ENCODE results near the gene ATP6V0A1. TPM values are rescaled to one million over a fixed set of nuclear protein-coding genes. Genes with fewer than 3 reads are reported as not detected.

Gene ATP6V0A1
- total RNA-seq, 1 donor from 2014 or later: 90.5 TPM

DNA sequence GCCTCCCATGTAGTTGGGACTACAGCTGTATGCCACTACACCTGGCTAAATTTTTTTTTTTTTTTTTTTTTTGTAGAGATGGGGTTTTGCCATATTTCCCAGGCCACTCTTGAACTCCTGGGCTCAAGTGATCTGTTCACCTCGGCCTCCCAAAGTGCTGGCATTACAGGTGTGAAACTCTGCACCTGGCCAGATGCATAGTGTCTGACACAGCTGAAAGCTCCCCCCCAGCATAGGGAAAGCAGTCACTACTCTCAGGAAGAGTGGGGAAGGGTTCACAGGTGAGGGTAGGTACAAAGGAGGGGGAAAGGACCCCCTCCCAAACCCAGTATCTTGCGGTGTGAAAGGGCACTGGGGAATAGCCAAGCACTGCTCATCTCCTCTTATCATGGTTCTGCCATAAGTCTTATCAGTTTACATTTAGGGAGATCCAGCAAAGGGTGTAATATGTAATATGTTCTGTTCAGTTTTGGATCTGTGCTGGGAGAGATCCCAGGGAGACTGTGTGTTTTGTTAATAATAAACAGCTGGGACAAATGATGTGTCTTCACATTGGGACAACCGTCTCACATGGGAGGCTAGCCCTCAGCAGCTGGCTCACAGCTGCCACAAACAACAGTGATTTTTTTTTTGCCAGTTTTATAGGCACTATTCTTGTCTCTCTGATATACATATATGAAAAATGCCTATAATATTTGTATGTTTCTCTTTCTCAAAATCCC lies 28.8 kb upstream of the ATP6V0A1 start:
- TF ChIP-seq, protein P1, sequence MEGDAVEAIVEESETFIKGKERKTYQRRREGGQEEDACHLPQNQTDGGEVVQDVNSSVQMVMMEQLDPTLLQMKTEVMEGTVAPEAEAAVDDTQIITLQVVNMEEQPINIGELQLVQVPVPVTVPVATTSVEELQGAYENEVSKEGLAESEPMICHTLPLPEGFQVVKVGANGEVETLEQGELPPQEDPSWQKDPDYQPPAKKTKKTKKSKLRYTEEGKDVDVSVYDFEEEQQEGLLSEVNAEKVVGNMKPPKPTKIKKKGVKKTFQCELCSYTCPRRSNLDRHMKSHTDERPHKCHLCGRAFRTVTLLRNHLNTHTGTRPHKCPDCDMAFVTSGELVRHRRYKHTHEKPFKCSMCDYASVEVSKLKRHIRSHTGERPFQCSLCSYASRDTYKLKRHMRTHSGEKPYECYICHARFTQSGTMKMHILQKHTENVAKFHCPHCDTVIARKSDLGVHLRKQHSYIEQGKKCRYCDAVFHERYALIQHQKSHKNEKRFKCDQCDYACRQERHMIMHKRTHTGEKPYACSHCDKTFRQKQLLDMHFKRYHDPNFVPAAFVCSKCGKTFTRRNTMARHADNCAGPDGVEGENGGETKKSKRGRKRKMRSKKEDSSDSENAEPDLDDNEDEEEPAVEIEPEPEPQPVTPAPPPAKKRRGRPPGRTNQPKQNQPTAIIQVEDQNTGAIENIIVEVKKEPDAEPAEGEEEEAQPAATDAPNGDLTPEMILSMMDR (IDR thresholded peaks at IDR 0.05; ENCODE audit: unreplicated experiment): no peak
- Mint-ChIP-seq H3K4me1 (ENCODE audit: low read depth) (peaks cover 17% of the 10 kb centered on the region), H3K4me3 (ENCODE audit: low read depth) (no peak overlapping the region), H3K27ac (no peak overlapping the region), H3K27me3 (peaks cover 12% of the 10 kb centered on the region), H3K36me3 (ENCODE audit: insufficient read depth) (no peaks in the 10 kb centered on the region), H3K9me3 (ENCODE audit: low read depth) (peaks cover 3% of the 10 kb centered on the region)
- no peak for DNase-seq (ENCODE audit: low spot score, unreplicated experiment)

- TF ChIP-seq, protein P1 (IDR thresholded peaks at IDR 0.05; ENCODE audit: unreplicated experiment): no peak
- Mint-ChIP-seq H3K4me1 (ENCODE audit: low read depth) (peaks cover 17% of the 10 kb centered on the region), H3K4me3 (ENCODE audit: low read depth) (no peak overlapping the region), H3K36me3 (ENCODE audit: insufficient read depth) (no peaks in the 10 kb centered on the region), H3K27me3 (no peaks in the 10 kb centered on the region), H3K9me3 (ENCODE audit: low read depth) (peaks cover 3% of the 10 kb centered on the region), H3K27ac (no peak overlapping the region)
- no peak for DNase-seq (ENCODE audit: low spot score, unreplicated experiment)
Measured at GRCh38 chr17:42431758-42432161, 26.9 kb upstream of the ATP6V0A1 start.

- no peak for DNase-seq (ENCODE audit: low spot score, unreplicated experiment)
- H3K9me3 Mint-ChIP-seq (ENCODE audit: low read depth): peaks cover 3% of the 10 kb centered on the region
- H3K36me3 Mint-ChIP-seq (ENCODE audit: insufficient read depth): no peaks in the 10 kb centered on the region
- H3K4me1 Mint-ChIP-seq (ENCODE audit: low read depth): peaks cover 5% of the 10 kb centered on the region
- no peaks in the 10 kb centered on the region for H3K27me3 Mint-ChIP-seq
- H3K4me3 Mint-ChIP-seq (ENCODE audit: low read depth): no peak overlapping the region
- H3K27ac Mint-ChIP-seq: no peak overlapping the region
- TF ChIP-seq, protein P1 (IDR thresholded peaks at IDR 0.05; ENCODE audit: unreplicated experiment): no peak
Measured at GRCh38 chr17:42436391-42436790, 22.3 kb upstream of the ATP6V0A1 start.

DNA sequence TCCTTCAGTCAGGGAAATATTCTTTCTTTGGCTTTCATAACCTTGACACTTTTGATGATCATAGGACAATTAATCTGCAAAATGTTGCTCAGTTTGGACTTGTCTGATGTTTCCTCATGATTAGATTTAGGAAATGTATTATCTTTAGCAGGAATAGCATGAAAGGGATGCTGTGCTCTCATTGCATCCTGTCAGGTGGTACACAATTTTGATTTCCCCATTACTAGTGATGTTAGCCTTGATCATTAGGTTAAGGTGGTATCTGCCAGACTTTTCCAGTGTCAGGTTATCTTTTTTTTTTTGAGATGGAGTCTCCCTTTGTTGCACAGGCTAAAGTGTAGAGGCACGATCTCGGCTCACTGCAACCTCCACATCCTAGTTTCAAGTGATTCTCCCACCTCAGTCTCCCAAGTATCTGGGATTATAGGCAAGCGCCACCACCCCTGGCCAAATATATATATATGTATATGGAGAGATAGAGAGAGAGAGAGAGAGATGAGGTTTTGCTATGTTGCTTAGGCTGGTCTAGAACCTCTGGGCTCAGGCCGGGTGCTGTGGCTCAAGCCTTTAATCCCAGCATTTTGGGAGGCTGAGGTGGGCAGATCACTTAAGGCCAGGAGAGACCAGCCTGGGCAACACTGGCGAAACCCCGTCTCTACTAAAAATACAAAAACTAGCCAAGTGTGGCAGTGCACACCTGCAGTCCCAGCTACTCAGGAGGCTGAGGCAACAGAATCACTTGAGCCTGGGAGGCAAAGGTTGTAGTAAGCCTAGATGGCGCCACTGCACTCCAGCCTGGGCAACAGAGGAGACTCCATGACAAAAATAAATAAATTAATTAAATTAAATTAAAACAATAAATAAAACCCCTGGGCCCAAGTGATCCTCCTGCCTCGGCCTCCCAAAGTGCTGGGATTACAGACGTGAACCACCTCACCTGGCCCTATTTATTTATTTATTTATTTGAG lies 19.8 kb upstream of the ATP6V0A1 start:
- TF ChIP-seq, protein P1 (IDR thresholded peaks at IDR 0.05; ENCODE audit: unreplicated experiment): peak; percentile 48
- Mint-ChIP-seq H3K36me3 (ENCODE audit: insufficient read depth) (no peaks in the 10 kb centered on the region), H3K4me3 (ENCODE audit: low read depth) (no peak overlapping the region), H3K27ac (no peak overlapping the region), H3K4me1 (ENCODE audit: low read depth) (no peaks in the 10 kb centered on the region), H3K27me3 (no peaks in the 10 kb centered on the region), H3K9me3 (ENCODE audit: low read depth) (no peaks in the 10 kb centered on the region)
- no peak for DNase-seq (ENCODE audit: low spot score, unreplicated experiment)
